ENCODE measurements around the gene OTC. TPM values are rescaled to one million over a fixed set of nuclear protein-coding genes. Genes with fewer than 3 reads are reported as not detected.

The OTC gene
- total and polyA plus RNA-seq, 4 donors = 41.5 to 72.1 (median 57.1) TPM

- TF ChIP-seq CTCF (IDR thresholded peaks at IDR 0.05; ENCODE audit: low read depth, low read length, missing input control) (no peak), JUND (IDR thresholded peaks at IDR 0.05) (no peak), GABPA (IDR thresholded peaks at IDR 0.05 in 1 of 2, conservative IDR thresholded peaks at IDR 0.05 in 1 of 2) (no peak), FOXA2 (IDR thresholded peaks at IDR 0.05) (no peak), RAD21 (IDR thresholded peaks at IDR 0.05) (no peak)
Observed at GRCh38 chrX:38318606-38319005, 33.8 kb upstream of the OTC start (continued).

DNA sequence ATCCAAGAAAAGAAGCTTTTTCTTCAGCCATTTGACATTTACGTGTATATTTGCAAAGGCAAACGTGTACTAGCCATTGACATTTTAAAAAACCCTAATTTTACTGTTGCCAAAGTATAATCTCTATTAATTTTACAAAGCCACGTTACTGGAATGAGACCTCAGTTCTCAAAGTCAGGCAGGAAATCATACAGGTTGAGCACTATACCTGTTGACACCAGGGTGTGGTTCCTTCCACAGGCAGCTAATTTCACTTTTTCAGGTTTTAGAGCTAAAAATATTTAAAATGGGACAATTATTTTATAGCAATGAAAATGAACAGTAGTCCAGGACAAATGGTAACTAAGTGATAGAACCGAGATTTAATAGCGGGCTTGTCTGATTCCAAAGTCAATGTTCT lies 31.6 kb upstream of the OTC start:
- peaks cover 0 to 4% (median 1%) of the 10 kb centered on the region in 4 donors for H3K4me1 ChIP-seq (ENCODE audit: control insufficient read depth in 4 of 4, insufficient read depth in 4 of 4, low read length in 3 of 4)
- H3K36me3 ChIP-seq (ENCODE audit: control insufficient read depth in 4 of 4, insufficient read depth in 3 of 4, low read depth in 1 of 4, low read length in 3 of 4) = no peaks in the 10 kb centered on the region
- WGBS = 97% methylated on average over 5 of the region's 5 CpGs
- H3K9ac ChIP-seq (ENCODE audit: low read depth in 1 of 2, low read length in 2 of 2) = no peak overlapping the region
- TF ChIP-seq FOXA1 (IDR thresholded peaks at IDR 0.05) (no peak), YY1 (IDR thresholded peaks at IDR 0.05) (no peak), GABPA (IDR thresholded peaks at IDR 0.05 in 1 of 2, conservative IDR thresholded peaks at IDR 0.05 in 1 of 2) (no peak), FOXA2 (IDR thresholded peaks at IDR 0.05) (no peak), CTCF (IDR thresholded peaks at IDR 0.05; ENCODE audit: low read depth, low read length, missing input control) (no peak), ATF3 (IDR thresholded peaks at IDR 0.05) (no peak), NR2F2 (IDR thresholded peaks at IDR 0.05) (no peak), RAD21 (IDR thresholded peaks at IDR 0.05) (no peak), TAF1 (conservative IDR thresholded peaks at IDR 0.05) (no peak), EGR1 (IDR thresholded peaks at IDR 0.05; ENCODE audit: low read depth in 2 of 2) (no peak), HNF4A (conservative IDR thresholded peaks at IDR 0.05) (no peak), HNF4G (IDR thresholded peaks at IDR 0.05) (no peak), RXRA (IDR thresholded peaks at IDR 0.05) (no peak), SP1 (IDR thresholded peaks at IDR 0.05) (no peak), REST (IDR thresholded peaks at IDR 0.05) (no peak), JUND (IDR thresholded peaks at IDR 0.05) (no peak)
- TF ChIP-seq, protein P1, sequence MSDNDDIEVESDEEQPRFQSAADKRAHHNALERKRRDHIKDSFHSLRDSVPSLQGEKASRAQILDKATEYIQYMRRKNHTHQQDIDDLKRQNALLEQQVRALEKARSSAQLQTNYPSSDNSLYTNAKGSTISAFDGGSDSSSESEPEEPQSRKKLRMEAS (IDR thresholded peaks at IDR 0.05) = no peak
- TF ChIP-seq, protein P2, sequence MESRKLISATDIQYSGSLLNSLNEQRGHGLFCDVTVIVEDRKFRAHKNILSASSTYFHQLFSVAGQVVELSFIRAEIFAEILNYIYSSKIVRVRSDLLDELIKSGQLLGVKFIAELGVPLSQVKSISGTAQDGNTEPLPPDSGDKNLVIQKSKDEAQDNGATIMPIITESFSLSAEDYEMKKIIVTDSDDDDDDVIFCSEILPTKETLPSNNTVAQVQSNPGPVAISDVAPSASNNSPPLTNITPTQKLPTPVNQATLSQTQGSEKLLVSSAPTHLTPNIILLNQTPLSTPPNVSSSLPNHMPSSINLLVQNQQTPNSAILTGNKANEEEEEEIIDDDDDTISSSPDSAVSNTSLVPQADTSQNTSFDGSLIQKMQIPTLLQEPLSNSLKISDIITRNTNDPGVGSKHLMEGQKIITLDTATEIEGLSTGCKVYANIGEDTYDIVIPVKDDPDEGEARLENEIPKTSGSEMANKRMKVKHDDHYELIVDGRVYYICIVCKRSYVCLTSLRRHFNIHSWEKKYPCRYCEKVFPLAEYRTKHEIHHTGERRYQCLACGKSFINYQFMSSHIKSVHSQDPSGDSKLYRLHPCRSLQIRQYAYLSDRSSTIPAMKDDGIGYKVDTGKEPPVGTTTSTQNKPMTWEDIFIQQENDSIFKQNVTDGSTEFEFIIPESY (IDR thresholded peaks at IDR 0.05) = no peak
- no peak overlapping the region for H3K4me3 ChIP-seq (ENCODE audit: low read depth in 1 of 3, low read length in 3 of 3)
- no peak overlapping the region for H3K27ac ChIP-seq (ENCODE audit: low read depth in 1 of 2, low read length in 2 of 2)
- no peak for DNase-seq (ENCODE audit: low spot score)
- no peaks in the 10 kb centered on the region for H3K9me3 ChIP-seq (ENCODE audit: control insufficient read depth in 4 of 4, low read length in 3 of 4)
- no peaks in the 10 kb centered on the region for H3K27me3 ChIP-seq (ENCODE audit: control insufficient read depth in 4 of 4, insufficient read depth in 4 of 4, low read length in 3 of 4)

All from liver (tissue), 9 donors.